ENCODE results near the gene ASB10.

- TF ChIP-seq CTCF (IDR thresholded peaks at IDR 0.05) (no peak), POLR2A (IDR thresholded peaks at IDR 0.05) (no peak), POLR2AphosphoS5 (IDR thresholded peaks at IDR 0.05) (no peak)
Measured at GRCh38 chr7:151176401-151176800, 10.6 kb downstream of the ASB10 start.
